ENCODE results near the gene SLC6A20.

- no peak for TF ChIP-seq CTCF (IDR thresholded peaks at IDR 0.05 in 2 of 3, conservative IDR thresholded peaks at IDR 0.05 in 1 of 3; ENCODE audit: borderline replicate concordance in 1 of 3, insufficient read depth in 1 of 3, low read depth in 2 of 3, low read length in 2 of 3)
- TF ChIP-seq EGR1 (IDR thresholded peaks at IDR 0.05; ENCODE audit: low read depth), result no peak
- TF ChIP-seq ZNF274 (IDR thresholded peaks at IDR 0.05; ENCODE audit: low read depth, low read length), result no peak
- TF ChIP-seq SIN3A (IDR thresholded peaks at IDR 0.05; ENCODE audit: low read depth), result no peak
- no peak for TF ChIP-seq POLR2AphosphoS5 (IDR thresholded peaks at IDR 0.05; ENCODE audit: low read depth, low read length)
- TF ChIP-seq EZH2 (IDR thresholded peaks at IDR 0.05), result no peak
- TF ChIP-seq ELF1 (IDR thresholded peaks at IDR 0.05; ENCODE audit: borderline replicate concordance, low read depth), result no peak
- TF ChIP-seq POLR2A (IDR thresholded peaks at IDR 0.05; ENCODE audit: borderline replicate concordance, extremely low read depth, insufficient read depth, insufficient read length), result no peak
- no peak for TF ChIP-seq MAX (IDR thresholded peaks at IDR 0.05)
- TF ChIP-seq SRF (IDR thresholded peaks at IDR 0.05; ENCODE audit: low read depth), result no peak
- no peak for TF ChIP-seq RAD21 (IDR thresholded peaks at IDR 0.05; ENCODE audit: low read depth)
Measured at GRCh38 chr3:45796902-45797637, 734 bp upstream of the SLC6A20 start.
